ENCODE data around the gene PRKAR2B.

Gene PRKAR2B

DNA sequence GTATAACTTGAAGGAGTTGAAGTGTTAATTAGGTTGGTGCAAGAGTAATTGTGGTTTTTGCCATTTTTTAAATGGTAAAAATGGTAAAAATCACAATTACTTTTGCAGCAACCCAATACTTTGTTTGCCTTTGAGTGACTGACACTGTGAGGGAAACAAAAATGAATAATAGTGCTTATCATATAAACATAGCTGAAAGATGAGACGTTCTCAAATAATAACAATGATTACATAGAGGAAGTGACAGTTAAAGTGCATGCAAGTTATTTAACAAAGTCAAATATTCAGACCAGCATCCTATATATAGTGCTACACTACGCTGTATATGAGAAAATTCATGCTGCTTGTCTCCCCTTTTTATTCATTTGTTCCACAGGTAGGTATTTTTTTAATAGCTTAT, 119.6 kb downstream of the PRKAR2B start:
- H3K4me3 ChIP-seq (ENCODE audit: low read depth, low read length), result no peak overlapping the region
- TF ChIP-seq, protein P1, sequence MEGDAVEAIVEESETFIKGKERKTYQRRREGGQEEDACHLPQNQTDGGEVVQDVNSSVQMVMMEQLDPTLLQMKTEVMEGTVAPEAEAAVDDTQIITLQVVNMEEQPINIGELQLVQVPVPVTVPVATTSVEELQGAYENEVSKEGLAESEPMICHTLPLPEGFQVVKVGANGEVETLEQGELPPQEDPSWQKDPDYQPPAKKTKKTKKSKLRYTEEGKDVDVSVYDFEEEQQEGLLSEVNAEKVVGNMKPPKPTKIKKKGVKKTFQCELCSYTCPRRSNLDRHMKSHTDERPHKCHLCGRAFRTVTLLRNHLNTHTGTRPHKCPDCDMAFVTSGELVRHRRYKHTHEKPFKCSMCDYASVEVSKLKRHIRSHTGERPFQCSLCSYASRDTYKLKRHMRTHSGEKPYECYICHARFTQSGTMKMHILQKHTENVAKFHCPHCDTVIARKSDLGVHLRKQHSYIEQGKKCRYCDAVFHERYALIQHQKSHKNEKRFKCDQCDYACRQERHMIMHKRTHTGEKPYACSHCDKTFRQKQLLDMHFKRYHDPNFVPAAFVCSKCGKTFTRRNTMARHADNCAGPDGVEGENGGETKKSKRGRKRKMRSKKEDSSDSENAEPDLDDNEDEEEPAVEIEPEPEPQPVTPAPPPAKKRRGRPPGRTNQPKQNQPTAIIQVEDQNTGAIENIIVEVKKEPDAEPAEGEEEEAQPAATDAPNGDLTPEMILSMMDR (IDR thresholded peaks at IDR 0.05; ENCODE audit: insufficient read depth, low read depth, low read length, missing control alignments), result no peak
- DNase-seq (ENCODE audit: low read depth), result no peak

DNA sequence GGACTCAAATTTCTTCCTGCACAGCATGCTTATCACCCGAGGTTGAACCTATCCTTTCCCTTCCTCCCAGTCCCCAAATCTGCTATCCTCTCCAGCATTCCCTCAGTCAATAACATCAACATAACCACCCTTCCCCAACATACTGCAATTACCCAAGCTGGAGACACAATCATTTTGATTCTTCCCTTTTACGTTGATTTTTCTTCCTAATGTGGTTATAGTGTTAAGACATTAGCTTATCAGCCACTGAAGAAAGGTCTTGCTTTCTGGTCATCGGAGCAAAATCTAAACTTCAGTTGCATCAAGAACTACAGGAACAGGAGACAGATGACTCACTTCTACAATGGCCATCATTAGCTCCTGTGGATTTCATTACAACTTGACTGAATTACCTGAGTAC, 120.8 kb downstream of the PRKAR2B start:
- TF ChIP-seq, protein P1 (IDR thresholded peaks at IDR 0.05; ENCODE audit: insufficient read depth, low read depth, low read length, missing control alignments), result no peak
- no peak for DNase-seq (ENCODE audit: low read depth)
- no peak overlapping the region for H3K4me3 ChIP-seq (ENCODE audit: low read depth, low read length)

DNA sequence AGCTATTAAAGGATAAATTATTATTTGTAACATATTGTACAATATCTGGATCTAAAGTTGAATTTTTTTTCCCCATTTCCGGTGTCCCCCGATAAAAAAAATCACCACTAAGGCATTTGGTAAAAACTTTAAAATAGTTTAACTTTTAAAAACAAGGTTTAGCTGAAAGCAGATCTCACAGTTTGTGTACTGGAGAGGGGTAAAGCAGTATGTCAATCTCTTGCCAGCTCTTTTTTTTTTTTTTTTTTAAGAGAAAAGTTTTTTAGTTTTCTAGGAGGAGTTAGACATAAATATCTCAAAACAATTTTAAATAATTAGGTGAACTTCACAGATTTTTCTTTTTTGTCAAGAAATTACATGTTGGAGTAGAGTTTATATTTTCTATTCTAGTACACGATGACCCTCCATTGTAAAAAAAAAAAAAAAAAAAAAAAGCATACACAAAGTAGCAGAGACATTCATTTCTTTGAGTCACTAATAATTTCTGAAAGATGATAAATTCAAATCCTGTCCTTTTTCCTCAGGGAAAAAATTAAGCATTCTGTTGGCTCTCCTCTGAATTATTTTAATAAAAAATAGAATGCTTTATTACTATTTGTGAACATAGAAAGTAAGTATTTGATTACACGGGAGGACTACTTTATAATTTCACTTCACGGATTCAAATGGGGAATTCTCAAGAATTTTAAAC, 122.4 kb downstream of the PRKAR2B start:
- peak overlapping the region; percentile 72 for H3K4me3 ChIP-seq (ENCODE audit: low read depth, low read length)
- TF ChIP-seq, protein P1 (IDR thresholded peaks at IDR 0.05; ENCODE audit: insufficient read depth, low read depth, low read length, missing control alignments), result no peak
- DNase-seq (ENCODE audit: low read depth), result no peak

DNA sequence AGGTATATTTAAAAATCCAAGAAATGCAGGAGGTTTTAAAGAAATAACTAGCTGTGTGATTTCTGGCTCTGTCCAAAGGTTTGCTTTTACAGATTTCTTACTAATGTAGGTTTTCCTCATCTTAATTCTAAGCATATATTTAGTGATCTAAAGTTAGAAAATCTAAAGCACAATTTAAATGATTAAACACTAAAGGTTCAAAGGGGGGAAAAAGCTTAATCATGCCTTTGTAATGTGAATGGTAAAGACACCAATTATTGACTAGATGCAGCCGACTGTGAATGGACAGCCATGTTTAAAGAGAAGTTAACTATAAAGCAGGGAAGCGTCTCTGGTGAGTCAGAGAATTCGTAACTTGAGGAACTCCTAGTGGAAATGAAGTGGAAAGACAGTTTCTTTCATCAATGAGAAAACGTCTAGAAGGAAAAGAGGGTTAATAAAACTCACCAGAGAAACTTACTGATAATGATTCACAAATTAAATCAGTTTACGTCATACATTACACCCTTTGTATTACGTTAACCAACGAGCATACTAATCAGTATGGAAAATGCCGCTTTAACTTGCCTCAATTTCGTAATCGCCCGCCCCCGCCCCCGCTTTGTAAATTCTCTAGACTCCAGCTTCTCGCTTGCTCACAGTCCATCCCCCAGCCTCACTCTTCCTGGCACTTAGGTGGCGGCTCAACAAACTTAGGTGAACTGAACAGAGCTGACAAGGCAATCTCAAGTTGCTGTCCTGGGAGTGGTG, 123.2 kb downstream of the PRKAR2B start:
- H3K4me3 ChIP-seq (ENCODE audit: low read depth, low read length), result peak overlapping the region; percentile 72
- TF ChIP-seq, protein P1 (IDR thresholded peaks at IDR 0.05; ENCODE audit: insufficient read depth, low read depth, low read length, missing control alignments), result peak; percentile 10
- peak; percentile 35 for DNase-seq (ENCODE audit: low read depth)

DNA sequence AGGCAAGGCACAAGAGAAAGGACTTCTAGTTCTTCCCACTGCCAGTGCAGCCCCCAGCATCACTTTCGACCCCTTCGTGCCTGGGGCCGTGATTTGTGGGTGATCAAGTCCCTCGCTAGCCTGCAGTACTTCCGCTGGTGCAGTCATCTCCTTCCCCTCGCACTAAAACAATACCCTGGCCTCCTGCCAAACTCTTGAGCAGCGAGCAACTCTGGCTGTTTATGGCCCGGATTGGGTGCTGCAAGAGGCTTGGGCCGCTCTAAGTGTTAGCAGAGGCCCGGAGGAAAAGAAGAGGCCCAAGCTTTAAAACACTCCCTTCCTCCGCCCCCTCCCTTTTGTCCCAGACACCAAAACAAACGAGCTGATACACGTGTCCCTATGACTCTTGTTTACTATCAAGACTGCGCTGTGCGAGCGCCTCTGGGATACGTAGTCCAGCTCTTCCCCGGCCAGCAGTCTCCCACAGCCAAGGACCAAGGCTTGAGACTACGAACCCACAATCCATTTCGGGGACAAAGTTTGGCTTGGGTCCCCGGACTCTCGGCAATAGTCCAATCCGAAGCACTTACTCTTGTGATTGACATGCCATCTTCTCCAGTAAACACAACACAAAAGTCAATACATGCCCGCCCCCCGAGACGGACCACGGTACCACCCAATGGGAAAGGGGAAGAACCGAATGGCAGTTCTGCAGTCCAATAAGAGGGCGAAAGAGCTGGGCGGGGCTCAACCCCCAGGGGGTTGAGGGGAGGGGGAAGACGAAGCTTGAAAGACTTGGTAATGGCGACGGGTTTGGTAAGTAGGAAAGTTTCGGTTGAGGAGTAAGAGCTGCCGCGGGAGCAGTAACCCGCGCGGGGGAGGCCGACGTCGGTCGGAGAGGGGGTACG, 124.0 kb downstream of the PRKAR2B start, which contains the start of gene HBP1:
Gene HBP1 (plus strand): TSS at position 771 of the 887 bp plus-strand sequence. CDS start 10,891 bp downstream, outside the sequence.
- TF ChIP-seq, protein P1 (IDR thresholded peaks at IDR 0.05; ENCODE audit: insufficient read depth, low read depth, low read length, missing control alignments), result no peak
- DNase-seq (ENCODE audit: low read depth), result peak; percentile 99
- H3K4me3 ChIP-seq (ENCODE audit: low read depth, low read length), result peak within 1 kb of the TSS; percentile 96

DNA sequence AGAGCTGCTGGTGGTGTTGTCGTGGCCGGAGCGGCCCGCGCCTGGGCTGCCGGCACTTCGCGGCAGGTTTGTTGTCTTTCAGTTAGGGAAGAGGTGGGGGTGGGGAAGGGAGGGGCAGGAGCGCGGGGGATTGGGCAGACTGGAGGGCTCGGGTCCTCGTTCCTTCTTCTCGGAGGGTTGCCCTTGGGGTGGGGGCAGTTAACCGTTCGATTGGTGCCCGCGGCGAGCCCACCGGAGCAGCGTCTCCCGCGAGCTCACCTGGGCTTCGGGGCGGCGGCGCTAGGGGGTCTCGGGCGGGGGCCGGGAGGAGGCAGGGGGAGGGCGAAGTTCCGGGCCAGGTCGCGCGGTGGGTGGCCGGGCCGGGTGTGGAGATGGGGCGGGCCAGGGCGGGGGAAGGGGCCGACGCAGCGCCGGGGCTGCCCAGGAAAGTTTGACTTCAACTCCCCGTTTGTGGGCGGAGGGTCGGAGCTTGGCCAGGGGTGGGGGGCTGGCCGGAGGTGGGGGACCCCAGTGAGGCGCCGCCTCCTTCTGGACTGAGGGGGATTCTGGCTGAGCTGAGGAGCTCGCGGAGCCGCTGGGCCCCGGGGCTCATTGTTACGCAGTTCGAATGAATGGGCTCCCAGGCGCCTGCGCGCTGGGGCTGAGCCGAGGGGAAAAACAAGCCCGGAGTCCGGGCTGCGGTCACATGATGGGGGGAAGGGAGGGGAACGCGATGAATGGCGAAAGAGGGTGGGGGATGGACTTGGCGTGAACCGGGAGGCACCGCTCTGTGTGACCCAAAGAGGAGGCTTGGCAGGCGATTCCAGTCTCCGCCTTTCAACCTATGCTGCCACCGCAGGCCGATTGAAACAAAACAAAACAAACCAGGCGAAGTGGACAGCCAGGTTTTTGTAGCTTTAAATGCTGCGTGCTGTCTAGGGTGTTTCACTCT, 124.9 kb downstream of the PRKAR2B start:
- peak overlapping the region; percentile 96 for H3K4me3 ChIP-seq (ENCODE audit: low read depth, low read length)
- peak; percentile 95 for DNase-seq (ENCODE audit: low read depth)
- TF ChIP-seq, protein P1 (IDR thresholded peaks at IDR 0.05; ENCODE audit: insufficient read depth, low read depth, low read length, missing control alignments), result no peak
